GM21717 (cell line): ENCODE results near the gene EML5.

Experiments used
- ATAC-seq: cut with Tn5 transposase; IDR thresholded peaks from one replicate; pipeline ENCODE4 v1.9.1; 2021; ENCODE audit warnings: mild to moderate bottlenecking, moderate library complexity; ENCODE audit not compliant: unreplicated experiment

EML5 gene

GRCh38 chr14:88563845-88564244 lies 228.9 kb downstream of the EML5 start:
- ATAC-seq, result no peak

GRCh38 chr14:88562831-88563686 lies 229.7 kb downstream of the EML5 start, which contains the start of gene ZC3H14:
Gene ZC3H14 (plus strand): TSS chr14:88563037. CDS start chr14:88563134, 97 bp downstream.
- ATAC-seq, result peak; percentile 95

GRCh38 chr14:88562532-88562830 lies 230.3 kb downstream of the EML5 start:
- no peak for ATAC-seq
